HG03108 (cell line): ENCODE results near the gene SAPCD1.

ENCODE experiments used
- ATAC-seq: cut with Tn5 transposase; IDR thresholded peaks from one replicate; pipeline ENCODE4 v1.9.1; 2021; ENCODE audit warnings: moderate library complexity; ENCODE audit not compliant: unreplicated experiment

Gene SAPCD1

GRCh38 chr6:31762356-31762755, at the start of gene SAPCD1:
SAPCD1 (plus strand) TSS chr6:31762656; CDS start chr6:31763055, 399 bp downstream.
- no peak for ATAC-seq

GRCh38 chr6:31713465-31713864, 49.0 kb upstream of the SAPCD1 start:
- ATAC-seq: no peak

- no peak for ATAC-seq
Observed at GRCh38 chr6:31713991-31714684, 48.3 kb upstream of the SAPCD1 start.

DNA sequence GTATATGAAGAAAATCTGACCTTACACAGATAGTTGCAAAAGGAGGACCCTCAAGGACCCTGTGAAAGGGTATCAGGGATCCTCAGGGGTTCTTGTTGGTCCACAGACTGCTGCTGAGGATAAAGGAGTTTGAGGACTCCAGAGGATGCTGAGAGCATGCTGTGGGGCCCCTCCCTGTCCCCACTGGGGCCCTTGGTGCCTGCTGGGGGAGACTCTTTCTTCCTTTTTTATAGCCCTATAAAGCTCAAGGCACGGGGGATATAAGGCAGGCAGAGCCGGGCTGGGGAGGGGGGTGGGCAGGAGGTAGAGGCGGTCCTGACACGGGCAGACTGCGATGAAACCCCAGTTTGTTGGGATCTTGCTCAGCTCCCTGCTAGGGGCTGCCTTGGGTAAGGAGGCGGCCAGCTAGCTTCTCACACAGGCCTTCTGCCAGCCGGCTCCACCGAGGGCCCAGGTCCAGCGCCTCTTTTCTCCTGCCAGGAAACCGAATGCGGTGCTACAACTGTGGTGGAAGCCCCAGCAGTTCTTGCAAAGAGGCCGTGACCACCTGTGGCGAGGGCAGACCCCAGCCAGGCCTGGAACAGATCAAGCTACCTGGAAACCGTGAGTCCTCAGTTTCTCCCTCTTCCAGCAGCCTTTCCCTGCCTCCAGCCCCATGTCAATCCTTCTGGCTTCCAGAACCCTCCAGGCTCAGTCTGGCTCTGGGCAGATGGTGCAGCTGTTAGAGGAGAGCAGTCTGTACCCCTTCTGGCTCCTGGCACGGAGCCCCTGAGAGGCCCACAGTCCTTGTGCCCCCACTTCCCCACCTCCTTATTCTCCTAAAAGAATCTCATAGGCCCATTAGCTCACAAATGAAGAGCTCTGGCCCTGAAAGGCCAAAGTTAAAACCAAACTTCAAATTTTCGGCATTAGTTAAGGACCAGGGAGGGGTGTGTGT, 47.2 kb upstream of the SAPCD1 start, which contains the start of gene LY6G6D:
Gene LY6G6D, plus strand, starts transcription at position 327 of the 937 bp plus-strand sequence. Its CDS starts 8 bp downstream, at position 335.
- ATAC-seq: no peak

- ATAC-seq: no peak
Observed at GRCh38 chr6:31717499-31718222, 44.8 kb upstream of the SAPCD1 start.

- ATAC-seq: no peak
Observed at GRCh38 chr6:31718265-31718664, 44.2 kb upstream of the SAPCD1 start.

DNA sequence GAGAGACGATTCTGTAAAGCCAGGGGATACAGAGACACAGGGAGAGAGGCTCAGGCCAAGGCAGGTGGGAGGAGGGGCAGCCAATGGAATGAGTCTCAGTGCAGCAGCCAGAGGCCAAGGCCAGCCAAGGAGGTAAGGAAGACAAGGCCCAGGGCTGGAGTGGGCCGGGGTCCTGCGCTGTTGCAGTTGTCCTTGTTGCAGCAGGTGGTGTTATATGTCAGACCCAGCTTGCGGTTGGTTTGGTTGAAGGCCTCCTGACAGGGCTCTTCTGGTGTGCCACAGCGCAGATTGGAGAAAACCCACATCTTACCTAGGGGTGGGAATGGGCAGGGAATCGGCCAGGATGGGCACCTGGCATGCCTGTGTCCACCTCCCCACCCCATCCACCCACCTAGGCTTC, 43.5 kb upstream of the SAPCD1 start:
- ATAC-seq: no peak

DNA sequence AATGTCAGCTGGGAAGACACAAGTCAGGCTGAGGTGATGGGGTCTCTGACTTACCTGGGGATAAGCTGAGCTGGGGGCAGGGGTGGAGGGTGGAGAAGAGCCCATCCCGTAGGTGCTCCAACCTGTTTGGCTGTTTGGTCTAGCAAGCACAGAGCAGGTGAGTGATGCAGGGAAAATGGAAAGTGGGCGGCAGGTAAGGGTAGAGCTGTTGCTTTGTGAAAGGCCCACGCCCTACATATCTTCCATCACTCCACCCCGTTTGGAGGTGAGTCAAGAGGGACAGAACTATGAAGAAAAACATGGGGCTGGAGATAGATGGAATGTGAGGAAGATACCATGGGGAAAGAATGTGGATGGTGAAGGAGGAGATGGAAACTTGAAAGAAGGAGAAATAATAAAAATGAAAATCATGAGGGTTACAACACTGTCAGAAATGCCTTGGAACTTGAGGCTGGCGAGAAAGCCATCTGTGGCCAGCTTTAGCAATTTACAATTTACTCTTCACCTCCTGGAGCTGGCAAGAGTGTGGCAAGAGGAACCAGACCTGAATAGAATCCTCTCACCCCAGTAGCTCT, 42.2 kb upstream of the SAPCD1 start:
- ATAC-seq: no peak

DNA sequence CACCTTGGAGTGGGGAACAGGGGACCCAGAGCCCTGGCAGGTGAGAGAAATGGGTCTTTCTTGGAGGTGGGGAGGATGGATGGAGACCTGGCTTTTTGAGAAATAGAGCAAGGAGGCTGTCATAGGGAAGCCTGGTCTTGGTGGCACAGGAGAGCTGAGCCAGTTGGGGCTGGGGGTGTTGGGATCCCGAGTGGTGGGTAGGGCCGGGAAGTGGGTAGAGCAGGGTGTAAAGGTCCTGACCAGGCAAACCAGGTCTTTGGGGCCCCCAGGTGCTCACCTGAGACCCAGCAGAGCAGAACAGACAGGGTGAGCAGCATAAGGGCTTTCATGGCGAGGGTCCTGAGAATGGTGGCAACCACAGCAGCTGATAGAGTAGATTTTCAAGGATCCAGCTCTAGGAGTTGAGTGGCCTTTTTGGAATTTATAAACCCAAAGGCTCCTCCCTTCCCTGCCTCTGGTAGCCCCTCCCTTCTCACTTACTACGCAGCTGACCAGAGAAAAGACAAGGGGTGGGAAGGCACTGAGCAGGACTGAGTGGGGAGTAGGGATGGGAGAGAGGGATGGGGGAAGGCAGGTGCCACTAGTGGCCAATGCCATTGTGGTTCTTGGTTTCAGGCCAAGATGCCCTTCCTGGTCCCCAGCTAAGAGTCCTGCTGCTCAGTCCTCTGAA, 41.0 kb upstream of the SAPCD1 start, which contains the start of gene LY6G6C:
Gene LY6G6C, minus strand, starts transcription at position 396 of the 670 bp plus-strand sequence. Its CDS starts 67 bp downstream, at position 329.
- ATAC-seq: no peak

DNA sequence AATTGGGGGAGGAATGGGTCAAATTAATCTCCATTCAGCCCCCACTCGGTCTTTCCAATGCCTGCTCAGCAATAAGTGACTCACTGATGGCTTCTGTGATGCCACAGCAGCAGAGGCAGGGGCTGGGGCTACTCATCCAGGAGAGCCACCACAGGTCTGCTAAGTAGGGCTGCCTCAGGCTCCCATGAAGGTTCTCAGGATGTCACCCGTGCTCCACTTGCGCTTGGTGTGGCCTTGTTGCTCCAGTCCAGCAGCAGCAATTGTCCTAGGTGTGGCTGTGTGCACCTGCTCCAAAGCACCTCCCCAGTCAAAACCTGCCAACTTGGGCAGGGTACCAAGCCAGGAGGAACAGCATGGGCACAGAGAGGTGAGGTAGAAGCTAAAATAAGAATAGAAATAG, 40.3 kb upstream of the SAPCD1 start:
- ATAC-seq: no peak

GRCh38 chr6:31723245-31723979, 39.0 kb upstream of the SAPCD1 start, which contains the start of gene MPIG6B:
MPIG6B (plus strand) TSS chr6:31723373; CDS start chr6:31723384, 11 bp downstream.
- ATAC-seq: no peak

- ATAC-seq: no peak
Observed at GRCh38 chr6:31723980-31724691, 38.3 kb upstream of the SAPCD1 start.

- ATAC-seq: no peak
Observed at GRCh38 chr6:31725502-31726350, 36.7 kb upstream of the SAPCD1 start.

GRCh38 chr6:31727034-31727716, 35.3 kb upstream of the SAPCD1 start:
- no peak for ATAC-seq

DNA sequence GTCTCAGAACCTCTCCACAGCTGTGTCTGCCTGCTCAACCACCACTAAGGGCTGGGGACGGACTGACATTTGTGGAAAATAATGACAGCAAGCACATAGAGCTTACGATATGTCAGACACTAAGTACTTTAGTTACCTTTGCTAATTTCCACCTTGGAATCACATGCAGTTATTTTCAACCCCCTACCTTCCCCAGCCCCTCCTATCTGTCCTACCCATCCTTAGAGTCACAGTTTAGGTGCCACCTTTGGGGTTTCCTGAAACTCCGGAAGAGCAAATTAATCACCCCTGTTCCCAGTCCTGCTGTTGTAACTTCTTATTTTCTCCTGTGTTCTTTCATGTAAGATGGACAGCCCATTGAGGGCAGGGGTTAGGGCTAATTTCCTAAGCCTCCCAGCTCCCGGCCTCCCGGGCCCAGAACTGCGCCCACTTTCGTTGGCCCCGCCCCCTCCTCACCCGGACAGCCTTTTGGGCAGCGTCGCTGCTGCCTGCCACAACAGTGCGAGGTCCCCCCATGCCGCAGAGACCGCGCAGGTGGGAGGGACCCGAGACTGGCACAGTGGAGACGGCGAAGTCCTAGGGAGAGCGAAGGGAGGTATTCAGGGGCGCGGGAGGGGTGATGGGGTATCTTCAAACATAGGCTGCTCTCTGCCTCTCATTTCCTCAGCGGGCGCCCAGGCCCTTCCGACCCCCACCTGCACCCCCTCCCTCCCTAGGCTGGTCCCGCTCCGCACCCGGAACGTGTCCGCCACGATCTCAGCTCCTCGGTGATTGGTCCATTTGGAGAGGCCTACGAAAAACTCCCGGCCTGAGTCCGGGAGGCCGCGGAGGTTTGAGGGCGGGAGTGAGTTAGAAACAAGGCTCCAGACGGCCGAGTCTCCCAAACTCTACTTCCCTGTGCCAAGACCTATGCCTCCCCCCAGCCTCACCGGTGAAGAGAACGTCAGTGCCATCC, 34.5 kb upstream of the SAPCD1 start:
- ATAC-seq: no peak
